Activated T-helper 1 cell treated with Interleukin-2 at 50 U/mL for 16 hours (primary cell): ENCODE measurements around the gene OR7G3.

ENCODE experiments used
- DNase-seq: peaks from one replicate; pipeline ENCODE4 v3.0.0-alpha.2; 2020; ENCODE audit warnings: low read depth

The OR7G3 gene

GRCh38 chr19:9107375-9107774 lies 19.4 kb downstream of the OR7G3 start, which contains the start of gene OR7G2:
TSS of gene OR7G2 (minus strand) at chr19:9107475. CDS start at chr19:9103243, 4,232 bp downstream.
- DNase-seq, result no peak

GRCh38 chr19:9086761-9087160 lies 40.0 kb downstream of the OR7G3 start, which contains the start of gene OR1M1:
TSS of gene OR1M1 (plus strand) at chr19:9087061. CDS start at chr19:9093245, 6,184 bp downstream.
- DNase-seq, result no peak

- DNase-seq, result no peak
Observed at GRCh38 chr19:9078651-9079050, 48.1 kb downstream of the OR7G3 start.

GRCh38 chr19:9076901-9077300 lies 49.8 kb downstream of the OR7G3 start:
- no peak for DNase-seq
